ENCODE data around the gene MAN1A1. TPM values are rescaled to one million over a fixed set of nuclear protein-coding genes. Genes with fewer than 3 reads are reported as not detected.

The MAN1A1 gene
- polyA plus RNA-seq, 1 experiment: 1.6 TPM

DNA sequence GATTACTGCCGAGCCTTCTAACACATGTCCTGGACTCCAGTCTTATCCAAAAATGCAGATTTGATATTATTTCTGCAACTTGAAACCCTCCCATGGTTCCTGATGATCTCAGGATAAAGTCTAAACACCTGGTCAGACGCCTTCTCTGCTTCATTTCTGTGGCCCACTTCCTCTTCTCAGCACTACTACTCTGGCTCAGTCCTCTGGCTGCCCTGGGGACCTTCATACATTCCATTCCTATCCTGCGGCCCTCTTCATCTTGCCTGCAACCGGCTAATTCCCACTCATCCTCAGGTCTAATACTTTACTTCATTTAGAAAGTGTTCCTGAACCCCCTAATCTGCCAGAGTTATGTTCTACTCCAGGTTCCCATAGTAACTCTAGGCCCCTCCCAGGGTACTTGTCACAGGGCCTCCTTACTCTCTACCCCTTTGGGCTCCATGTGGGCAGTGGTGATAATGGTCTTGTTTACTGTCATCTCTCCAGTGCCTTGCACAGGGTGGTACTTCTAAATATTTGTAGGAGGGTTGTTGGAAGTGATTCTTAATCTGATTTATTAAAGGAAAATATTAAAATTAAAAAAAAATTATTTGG lies 18.9 kb downstream of the MAN1A1 start:
- no peak for TF ChIP-seq CTCF (IDR thresholded peaks at IDR 0.05; ENCODE audit: insufficient read depth, low read depth, low read length)
- no peaks in the 10 kb centered on the region for H3K27me3 ChIP-seq (ENCODE audit: control insufficient read depth, insufficient read depth, low read length)
- no peak overlapping the region for H3K4me3 ChIP-seq (ENCODE audit: low read depth, low read length)
- CTCF ChIA-PET: no interaction called here
- POLR2A ChIA-PET: no interaction called here
- DNase-seq (ENCODE audit: low read depth): no peak
- no peaks in the 10 kb centered on the region for H3K36me3 ChIP-seq (ENCODE audit: control insufficient read depth, insufficient read depth, low read length)

GRCh38 chr6:119329794-119330180 lies 19.8 kb downstream of the MAN1A1 start:
- TF ChIP-seq CTCF (IDR thresholded peaks at IDR 0.05; ENCODE audit: insufficient read depth, low read depth, low read length): no peak
- ChIA-PET POLR2A (no interaction called here), CTCF (no interaction called here)
- no peak for DNase-seq (ENCODE audit: low read depth)
- Histone ChIP-seq H3K4me3 (ENCODE audit: low read depth, low read length) (no peak overlapping the region), H3K36me3 (ENCODE audit: control insufficient read depth, insufficient read depth, low read length) (no peaks in the 10 kb centered on the region), H3K27me3 (ENCODE audit: control insufficient read depth, insufficient read depth, low read length) (no peaks in the 10 kb centered on the region)

GRCh38 chr6:119328892-119329793 lies 20.4 kb downstream of the MAN1A1 start:
- no peak for TF ChIP-seq CTCF (IDR thresholded peaks at IDR 0.05; ENCODE audit: insufficient read depth, low read depth, low read length)
- Histone ChIP-seq H3K4me3 (ENCODE audit: low read depth, low read length) (no peak overlapping the region), H3K27me3 (ENCODE audit: control insufficient read depth, insufficient read depth, low read length) (no peaks in the 10 kb centered on the region), H3K36me3 (ENCODE audit: control insufficient read depth, insufficient read depth, low read length) (no peaks in the 10 kb centered on the region)
- ChIA-PET CTCF (no interaction called here), POLR2A (no interaction called here)
- no peak for DNase-seq (ENCODE audit: low read depth)

GRCh38 chr6:119328254-119328653 lies 21.3 kb downstream of the MAN1A1 start:
- no peak for TF ChIP-seq CTCF (IDR thresholded peaks at IDR 0.05; ENCODE audit: insufficient read depth, low read depth, low read length)
- Histone ChIP-seq H3K27me3 (ENCODE audit: control insufficient read depth, insufficient read depth, low read length) (no peaks in the 10 kb centered on the region), H3K4me3 (ENCODE audit: low read depth, low read length) (no peak overlapping the region), H3K36me3 (ENCODE audit: control insufficient read depth, insufficient read depth, low read length) (no peaks in the 10 kb centered on the region)
- no peak for DNase-seq (ENCODE audit: low read depth)
- ChIA-PET POLR2A (no interaction called here), CTCF (interaction anchor here (1.3 kb wide), 1 partner anchor 110 kb away, joined by 3 read pairs; no protein-coding TSS in a partner anchor)

GRCh38 chr6:119327810-119328209 lies 21.8 kb downstream of the MAN1A1 start:
- TF ChIP-seq CTCF (IDR thresholded peaks at IDR 0.05; ENCODE audit: insufficient read depth, low read depth, low read length): no peak
- Histone ChIP-seq H3K27me3 (ENCODE audit: control insufficient read depth, insufficient read depth, low read length) (no peaks in the 10 kb centered on the region), H3K36me3 (ENCODE audit: control insufficient read depth, insufficient read depth, low read length) (no peaks in the 10 kb centered on the region), H3K4me3 (ENCODE audit: low read depth, low read length) (no peak overlapping the region)
- POLR2A ChIA-PET: no interaction called here
- CTCF ChIA-PET: interaction anchor here (0.7 to 1.3 kb wide), 2 partner anchors 37 to 109 kb away, joined by 3 read pairs; no protein-coding TSS in a partner anchor
- no peak for DNase-seq (ENCODE audit: low read depth)

Data from BJ (cell line).